PFSK-1 (cell line): ENCODE results near the gene PGLYRP2.

Experiments
- POLR2AphosphoS5 ChIP-seq: IDR thresholded peaks from 2 replicates; pipeline ENCODE4 v1.6.1; 2012; ENCODE audit warnings: low read depth, mild to moderate bottlenecking, control low read depth, low read length, moderate library complexity
- SIN3A ChIP-seq: IDR thresholded peaks from 2 replicates; pipeline ENCODE4 v1.6.1; 2012; ENCODE audit warnings: mild to moderate bottlenecking, low read length, moderate library complexity, borderline replicate concordance; ENCODE audit not compliant: insufficient read depth
- TAF1 ChIP-seq: IDR thresholded peaks from 2 replicates; pipeline ENCODE4 v1.6.1; 2012; ENCODE audit warnings: low read length, control low read depth, borderline replicate concordance; ENCODE audit not compliant: insufficient read depth
- TF ChIP-seq, protein P1 (sequence below), 2 experiments: IDR thresholded peaks; 2 replicates each; pipeline versions ENCODE4 v1.6.1 to v1.8.0; 2011 to 2012; ENCODE audit warnings: low read depth in 2 of 2, low read length in 2 of 2, control low read depth in 1 of 2, inconsistent platforms in 1 of 2, mild to moderate bottlenecking in 1 of 2, moderate library complexity in 1 of 2; ENCODE audit not compliant: insufficient read depth in 1 of 2

DNA sequence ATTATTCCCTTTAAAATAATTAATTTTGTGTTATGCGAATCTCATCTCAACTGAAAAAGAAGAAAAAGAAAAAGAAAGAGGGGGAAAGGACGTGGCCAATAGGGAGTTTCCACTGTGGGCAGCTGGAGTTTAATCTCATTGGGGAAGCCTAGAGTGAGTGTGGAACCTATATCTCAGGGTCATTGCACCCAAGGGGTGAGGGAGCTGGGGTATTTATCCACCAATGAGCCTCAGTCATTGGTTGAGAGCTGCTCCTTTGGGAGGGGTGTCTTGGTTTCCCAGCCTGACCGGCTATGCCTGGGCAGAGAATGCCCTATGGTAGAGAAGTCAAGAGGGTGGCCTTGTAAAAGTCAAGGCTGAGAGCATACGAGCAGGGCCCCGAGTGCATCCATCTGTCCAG is 45.5 kb upstream of the PGLYRP2 start:
- TF ChIP-seq TAF1: no peak
- TF ChIP-seq, protein P1, sequence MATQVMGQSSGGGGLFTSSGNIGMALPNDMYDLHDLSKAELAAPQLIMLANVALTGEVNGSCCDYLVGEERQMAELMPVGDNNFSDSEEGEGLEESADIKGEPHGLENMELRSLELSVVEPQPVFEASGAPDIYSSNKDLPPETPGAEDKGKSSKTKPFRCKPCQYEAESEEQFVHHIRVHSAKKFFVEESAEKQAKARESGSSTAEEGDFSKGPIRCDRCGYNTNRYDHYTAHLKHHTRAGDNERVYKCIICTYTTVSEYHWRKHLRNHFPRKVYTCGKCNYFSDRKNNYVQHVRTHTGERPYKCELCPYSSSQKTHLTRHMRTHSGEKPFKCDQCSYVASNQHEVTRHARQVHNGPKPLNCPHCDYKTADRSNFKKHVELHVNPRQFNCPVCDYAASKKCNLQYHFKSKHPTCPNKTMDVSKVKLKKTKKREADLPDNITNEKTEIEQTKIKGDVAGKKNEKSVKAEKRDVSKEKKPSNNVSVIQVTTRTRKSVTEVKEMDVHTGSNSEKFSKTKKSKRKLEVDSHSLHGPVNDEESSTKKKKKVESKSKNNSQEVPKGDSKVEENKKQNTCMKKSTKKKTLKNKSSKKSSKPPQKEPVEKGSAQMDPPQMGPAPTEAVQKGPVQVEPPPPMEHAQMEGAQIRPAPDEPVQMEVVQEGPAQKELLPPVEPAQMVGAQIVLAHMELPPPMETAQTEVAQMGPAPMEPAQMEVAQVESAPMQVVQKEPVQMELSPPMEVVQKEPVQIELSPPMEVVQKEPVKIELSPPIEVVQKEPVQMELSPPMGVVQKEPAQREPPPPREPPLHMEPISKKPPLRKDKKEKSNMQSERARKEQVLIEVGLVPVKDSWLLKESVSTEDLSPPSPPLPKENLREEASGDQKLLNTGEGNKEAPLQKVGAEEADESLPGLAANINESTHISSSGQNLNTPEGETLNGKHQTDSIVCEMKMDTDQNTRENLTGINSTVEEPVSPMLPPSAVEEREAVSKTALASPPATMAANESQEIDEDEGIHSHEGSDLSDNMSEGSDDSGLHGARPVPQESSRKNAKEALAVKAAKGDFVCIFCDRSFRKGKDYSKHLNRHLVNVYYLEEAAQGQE (IDR thresholded peaks at IDR 0.05; ENCODE audit: insufficient read depth in 1 of 2, low read depth in 2 of 2, low read length in 2 of 2): no peak
- TF ChIP-seq POLR2AphosphoS5: no peak
- no peak for TF ChIP-seq SIN3A
